Mesenchymal stem cell (in vitro differentiated cells and primary cell): ENCODE measurements around the gene GJE1.
"Not testable (repeated sequence)": the region's sequence is repeated elsewhere in the genome, so short reads cannot be mapped to it uniquely, and the experiment has no call there.

Experiments
- DNase-seq: peaks from one replicate; pipeline ENCODE4 v3.0.0-alpha.2; 2013
- H2AFZ ChIP-seq: one replicate; pipeline ENCODE4 v1.6.1; 2013; ENCODE audit warnings: low read depth, mild to moderate bottlenecking, control low read depth, inconsistent platforms, low read length, moderate library complexity
- H2AK5ac ChIP-seq: 2 replicates; pipeline ENCODE4 v1.6.1; 2013; ENCODE audit warnings: low read length, moderate library complexity, mild to moderate bottlenecking, inconsistent platforms; ENCODE audit not compliant: severe bottlenecking
- H2BK120ac ChIP-seq: one replicate; pipeline ENCODE4 v1.6.1; 2013; ENCODE audit warnings: low read depth, mild to moderate bottlenecking, inconsistent platforms, low read length, moderate library complexity
- H2BK12ac ChIP-seq, 2 experiments: one replicate each; pipeline ENCODE4 v1.6.1; 2013; ENCODE audit warnings: inconsistent platforms in 2 of 2, low read length in 2 of 2, mild to moderate bottlenecking in 2 of 2, moderate library complexity in 2 of 2, control low read depth in 1 of 2
- H2BK15ac ChIP-seq: one replicate; pipeline ENCODE4 v1.6.1; 2013; ENCODE audit warnings: mild to moderate bottlenecking, low read depth, inconsistent platforms; ENCODE audit not compliant: poor library complexity, severe bottlenecking
- H2BK5ac ChIP-seq: 2 replicates; pipeline ENCODE4 v1.6.1; 2013; ENCODE audit warnings: low read depth, mild to moderate bottlenecking, low read length, control low read depth, inconsistent platforms; ENCODE audit not compliant: poor library complexity, severe bottlenecking
- H3K14ac ChIP-seq, 2 experiments: one replicate each; pipeline ENCODE4 v1.6.1; 2013; ENCODE audit warnings: inconsistent platforms in 2 of 2, low read length in 2 of 2, control low read depth in 1 of 2, mild to moderate bottlenecking in 1 of 2, moderate library complexity in 1 of 2
- H3K18ac ChIP-seq, 2 experiments: one replicate each; pipeline ENCODE4 v1.6.1; 2013; ENCODE audit warnings: inconsistent platforms in 2 of 2, low read length in 2 of 2, control low read depth in 1 of 2, low read depth in 1 of 2, mild to moderate bottlenecking in 1 of 2
- H3K23ac ChIP-seq, 2 experiments: one replicate each; pipeline ENCODE4 v1.6.1; 2013; ENCODE audit warnings: inconsistent platforms in 2 of 2, low read length in 2 of 2, mild to moderate bottlenecking in 2 of 2, moderate library complexity in 2 of 2, control low read depth in 1 of 2
- H3K27ac ChIP-seq: 2 replicates; pipeline ENCODE4 v1.5.1; 2013; ENCODE audit warnings: mild to moderate bottlenecking, moderate library complexity, low read length, control low read depth, inconsistent platforms; ENCODE audit not compliant: poor library complexity, severe bottlenecking
- H3K27me3 ChIP-seq, 2 experiments: 2 replicates each; pipeline versions ENCODE4 v1.6.1 to v1.7.0; 2013; ENCODE audit warnings: low read length in 2 of 2, mild to moderate bottlenecking in 2 of 2, moderate library complexity in 2 of 2, control low read depth in 1 of 2, inconsistent platforms in 1 of 2; ENCODE audit not compliant: control insufficient read depth in 1 of 2, insufficient read depth in 1 of 2
- H3K36me3 ChIP-seq, 2 experiments: 2 replicates each; pipeline versions ENCODE4 v1.6.1 to v1.7.0; 2013; ENCODE audit warnings: low read length in 2 of 2, control low read depth in 1 of 2, inconsistent platforms in 1 of 2, low read depth in 1 of 2, mild to moderate bottlenecking in 1 of 2; ENCODE audit not compliant: insufficient read depth in 2 of 2, control insufficient read depth in 1 of 2
- H3K4ac ChIP-seq, 2 experiments: one replicate each; pipeline ENCODE4 v1.6.1; 2013; ENCODE audit warnings: inconsistent platforms in 2 of 2, low read length in 2 of 2, mild to moderate bottlenecking in 2 of 2, moderate library complexity in 2 of 2, control low read depth in 1 of 2, low read depth in 1 of 2
- H3K4me1 ChIP-seq: 2 replicates; pipeline ENCODE4 v1.6.1; 2013; ENCODE audit warnings: low read depth, low read length, control low read depth; ENCODE audit not compliant: control insufficient read depth, insufficient read depth
- H3K4me2 ChIP-seq: 2 replicates; pipeline ENCODE4 v1.6.1; 2013; ENCODE audit warnings: low read length, mild to moderate bottlenecking, inconsistent platforms; ENCODE audit not compliant: poor library complexity, severe bottlenecking
- H3K4me3 ChIP-seq, 2 experiments: 2 replicates each; pipeline versions ENCODE4 v1.5.1 to v1.7.0; 2013; ENCODE audit warnings: low read length in 2 of 2, mild to moderate bottlenecking in 2 of 2, control low read depth in 1 of 2, low read depth in 1 of 2; ENCODE audit not compliant: insufficient read depth in 1 of 2
- H3K79me1 ChIP-seq: replicated peaks from 2 replicates; pipeline ENCODE4 v1.6.1; 2013; ENCODE audit warnings: mild to moderate bottlenecking, control low read depth, low read length, inconsistent platforms; ENCODE audit not compliant: poor library complexity, severe bottlenecking
- H3K9ac ChIP-seq: 2 replicates; pipeline ENCODE4 v1.7.0; 2013; ENCODE audit warnings: mild to moderate bottlenecking, low read length, moderate library complexity
- H3K9me3 ChIP-seq: 2 replicates; pipeline ENCODE4 v1.7.0; 2013; ENCODE audit warnings: mild to moderate bottlenecking, low read length; ENCODE audit not compliant: control insufficient read depth
- H4K8ac ChIP-seq: one replicate; pipeline ENCODE4 v1.6.1; 2013; ENCODE audit warnings: inconsistent platforms, mild to moderate bottlenecking, low read length, moderate library complexity
- H4K91ac ChIP-seq: one replicate; pipeline ENCODE4 v1.6.1; 2013; ENCODE audit warnings: mild to moderate bottlenecking, low read length, inconsistent platforms
- WGBS: methylation state at CpG from one replicate; pipeline ENCODE4 v1.1.7; 2013; ENCODE audit warnings: mixed read lengths; 5-methylcytosine and 5-hydroxymethylcytosine counted together

Gene GJE1

DNA sequence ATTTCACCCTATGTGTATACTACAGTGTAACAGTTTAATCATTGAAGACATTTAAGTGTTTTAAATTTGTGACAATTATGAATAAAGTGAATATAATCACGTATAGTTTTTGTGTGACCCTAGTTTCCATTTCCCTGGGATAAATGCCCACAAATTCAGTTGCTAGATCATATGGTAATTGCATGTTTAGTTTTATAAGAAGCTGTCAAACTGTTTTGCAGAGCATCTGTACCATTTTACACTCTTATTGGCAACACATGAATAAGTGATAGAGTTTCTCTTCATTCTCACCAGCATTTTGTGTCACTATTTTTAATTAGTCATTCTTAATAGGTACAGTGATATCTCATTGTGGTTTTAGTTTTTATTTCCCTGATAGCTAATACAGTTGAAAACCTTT, 21.6 kb downstream of the GJE1 start:
- Histone ChIP-seq H3K18ac (no peak overlapping the region), H2BK12ac (no peak overlapping the region), H3K27ac (no peak overlapping the region), H3K79me1 (peaks cover 3% of the 10 kb centered on the region), H3K27me3 (no peaks in the 10 kb centered on the region), H3K23ac (no peak overlapping the region), H2BK5ac (no peak overlapping the region), H3K4me3 (no peak overlapping the region), H2AFZ (no peak overlapping the region), H2BK120ac (no peak overlapping the region), H2AK5ac (no peak overlapping the region), H3K36me3 (peaks cover 0 to under 1% of the 10 kb centered on the region in 2 experiments), H2BK15ac (no peak overlapping the region), H3K14ac (no peak overlapping the region), H3K4me2 (no peak overlapping the region), H4K91ac (no peak overlapping the region), H3K9ac (peak overlapping the region; percentile 28), H3K9me3 (no peaks in the 10 kb centered on the region), H3K4me1 (no peaks in the 10 kb centered on the region), H3K4ac (no peak overlapping the region), H4K8ac (no peak overlapping the region)
- no peak for DNase-seq
- WGBS = 100% methylated on average over 1 of the region's 1 CpG

DNA sequence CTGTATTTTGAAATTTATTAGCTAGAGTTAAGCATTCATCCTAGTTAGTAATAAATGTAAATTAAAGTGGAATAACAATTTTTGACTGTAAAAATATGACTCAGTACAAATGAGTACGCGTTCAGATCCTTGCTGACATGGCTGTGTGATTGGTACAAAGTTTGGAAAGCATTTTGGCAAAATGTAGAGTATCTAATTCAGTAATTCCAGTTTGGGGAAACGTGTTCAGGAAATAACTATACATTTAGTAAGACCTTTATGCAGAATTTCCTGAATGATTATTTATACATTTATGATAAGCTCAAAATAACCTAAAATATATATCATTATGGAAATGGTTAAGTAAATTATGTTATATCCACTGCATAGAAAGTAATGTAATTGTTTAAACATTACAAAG, 22.4 kb downstream of the GJE1 start:
- peaks cover 0 to 1% of the 10 kb centered on the region in 2 experiments for H3K36me3 ChIP-seq
- H2BK15ac ChIP-seq = no peak overlapping the region
- no peak overlapping the region for H2BK5ac ChIP-seq
- H2BK12ac ChIP-seq = no peak overlapping the region
- H3K79me1 ChIP-seq = peaks cover 3% of the 10 kb centered on the region
- H3K23ac ChIP-seq = no peak overlapping the region
- no peaks in the 10 kb centered on the region for H3K27me3 ChIP-seq
- H3K14ac ChIP-seq = no peak overlapping the region
- no peaks in the 10 kb centered on the region for H3K9me3 ChIP-seq
- 91% methylated on average over 2 of the region's 3 CpGs for WGBS
- no peak overlapping the region for H3K18ac ChIP-seq
- no peaks in the 10 kb centered on the region for H3K4me1 ChIP-seq
- no peak overlapping the region for H3K4me3 ChIP-seq
- H2BK120ac ChIP-seq = no peak overlapping the region
- H4K91ac ChIP-seq = no peak overlapping the region
- no peak overlapping the region for H3K9ac ChIP-seq
- no peak for DNase-seq
- H2AK5ac ChIP-seq = no peak overlapping the region
- no peak overlapping the region for H2AFZ ChIP-seq
- H3K27ac ChIP-seq = no peak overlapping the region
- no peak overlapping the region for H3K4me2 ChIP-seq
- H3K4ac ChIP-seq = no peak overlapping the region
- no peak overlapping the region for H4K8ac ChIP-seq

DNA sequence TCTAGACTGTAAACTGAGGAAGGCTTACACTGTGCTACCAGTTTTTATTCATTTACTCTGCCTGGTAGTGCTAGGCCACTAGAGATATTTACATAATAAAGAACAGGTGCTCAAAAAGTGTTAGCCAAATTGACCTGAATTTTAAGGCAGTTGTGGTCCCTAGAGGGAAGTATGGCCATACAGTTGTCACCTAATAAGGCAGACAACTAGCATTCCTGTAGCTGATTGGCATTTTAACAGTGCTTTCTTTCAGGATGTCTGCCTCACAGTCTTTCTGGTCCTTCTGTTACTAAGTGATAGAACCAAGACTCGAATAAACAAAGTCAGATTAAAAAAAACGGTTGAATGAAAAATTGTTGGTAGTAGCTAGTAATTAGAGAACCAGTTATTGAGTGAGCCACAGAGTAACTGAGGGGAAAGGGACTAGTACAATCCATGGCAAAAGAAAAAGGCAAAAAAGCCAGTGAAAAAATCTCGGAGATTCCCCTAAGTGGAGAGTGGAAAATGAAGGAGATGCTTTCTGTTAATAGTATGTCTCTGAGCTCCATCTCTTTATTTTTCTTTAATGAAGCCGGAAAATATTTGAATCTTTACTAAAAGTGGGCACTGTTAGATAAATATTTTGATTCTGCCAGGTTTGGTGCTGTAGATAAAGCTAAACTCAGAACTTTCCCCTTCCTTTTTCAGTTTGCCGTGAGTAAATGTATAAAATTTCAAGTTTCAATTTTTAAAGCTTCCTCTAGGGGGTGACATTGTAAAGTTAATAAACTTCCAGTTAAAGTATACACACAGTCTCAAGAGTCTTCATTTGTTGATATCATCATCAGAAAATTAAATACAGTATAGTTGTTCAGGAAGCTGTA, 23.4 kb downstream of the GJE1 start:
- no peak overlapping the region for H2BK12ac ChIP-seq
- peak overlapping the region in 1 of 2 experiments; percentile 21 for H3K18ac ChIP-seq
- H3K4me2 ChIP-seq = no peak overlapping the region
- no peak overlapping the region for H3K14ac ChIP-seq
- H2BK15ac ChIP-seq = no peak overlapping the region
- H3K4me3 ChIP-seq = peak overlapping the region in 1 of 2 experiments; percentile 36
- H2BK5ac ChIP-seq = no peak overlapping the region
- H3K27ac ChIP-seq = peak overlapping the region; percentile 4
- no peak overlapping the region for H2BK120ac ChIP-seq
- 74% methylated on average over 3 of the region's 5 CpGs for WGBS
- no peaks in the 10 kb centered on the region for H3K27me3 ChIP-seq
- H3K23ac ChIP-seq = no peak overlapping the region
- H2AK5ac ChIP-seq = no peak overlapping the region
- no peak overlapping the region for H4K91ac ChIP-seq
- no peaks in the 10 kb centered on the region for H3K9me3 ChIP-seq
- peaks cover 0 to 3% of the 10 kb centered on the region in 2 experiments for H3K36me3 ChIP-seq
- H3K4me1 ChIP-seq = no peaks in the 10 kb centered on the region
- peak; percentile 51 for DNase-seq
- no peak overlapping the region for H3K4ac ChIP-seq
- peak overlapping the region; percentile 85 for H3K9ac ChIP-seq
- no peak overlapping the region for H2AFZ ChIP-seq
- H4K8ac ChIP-seq = no peak overlapping the region
- peaks cover 4% of the 10 kb centered on the region for H3K79me1 ChIP-seq

DNA sequence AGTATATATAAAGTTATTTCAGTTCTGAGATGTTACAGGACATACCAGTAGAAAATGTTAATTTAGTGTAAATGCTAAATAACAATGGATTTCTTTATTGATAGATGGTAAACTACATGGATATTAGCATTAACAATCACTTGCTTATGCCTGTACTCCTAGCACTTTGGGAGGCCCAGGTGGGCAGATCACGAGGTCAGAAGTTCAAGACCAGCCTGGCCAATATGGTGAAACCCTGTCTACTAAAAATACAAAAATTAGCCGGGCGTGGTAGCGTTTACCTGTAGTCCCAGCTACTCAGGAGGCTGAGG, 24.0 kb downstream of the GJE1 start:
- not testable (repeated sequence) for H3K79me1 ChIP-seq, H3K27ac ChIP-seq, H2BK120ac ChIP-seq, H3K27me3 ChIP-seq, H2BK15ac ChIP-seq, DNase-seq, H3K9ac ChIP-seq, H3K18ac ChIP-seq, H3K4ac ChIP-seq, H4K8ac ChIP-seq, H3K14ac ChIP-seq, H3K36me3 ChIP-seq, H3K4me3 ChIP-seq, H2BK5ac ChIP-seq, H3K4me1 ChIP-seq, H3K4me2 ChIP-seq, H4K91ac ChIP-seq, H2BK12ac ChIP-seq, H3K9me3 ChIP-seq, H3K23ac ChIP-seq, H2AK5ac ChIP-seq, H2AFZ ChIP-seq
- 86% methylated on average over 4 of the region's 4 CpGs for WGBS
